Jurkat, Clone E6-1 (cell line): ENCODE data around the gene SORT1.
A peak's percentile ranks its signal among the peaks of the same experiment; 100 is the strongest.

Source experiments
- DNase-seq: peaks from one replicate; pipeline ENCODE4 v3.0.0-alpha.2; 2011; ENCODE audit warnings: low read depth, low spot score
- H3K4me3 ChIP-seq: 2 replicates; pipeline ENCODE4 v1.5.1; 2011; ENCODE audit warnings: mild to moderate bottlenecking, low read length, control low read depth, moderate library complexity

SORT1 gene

DNA sequence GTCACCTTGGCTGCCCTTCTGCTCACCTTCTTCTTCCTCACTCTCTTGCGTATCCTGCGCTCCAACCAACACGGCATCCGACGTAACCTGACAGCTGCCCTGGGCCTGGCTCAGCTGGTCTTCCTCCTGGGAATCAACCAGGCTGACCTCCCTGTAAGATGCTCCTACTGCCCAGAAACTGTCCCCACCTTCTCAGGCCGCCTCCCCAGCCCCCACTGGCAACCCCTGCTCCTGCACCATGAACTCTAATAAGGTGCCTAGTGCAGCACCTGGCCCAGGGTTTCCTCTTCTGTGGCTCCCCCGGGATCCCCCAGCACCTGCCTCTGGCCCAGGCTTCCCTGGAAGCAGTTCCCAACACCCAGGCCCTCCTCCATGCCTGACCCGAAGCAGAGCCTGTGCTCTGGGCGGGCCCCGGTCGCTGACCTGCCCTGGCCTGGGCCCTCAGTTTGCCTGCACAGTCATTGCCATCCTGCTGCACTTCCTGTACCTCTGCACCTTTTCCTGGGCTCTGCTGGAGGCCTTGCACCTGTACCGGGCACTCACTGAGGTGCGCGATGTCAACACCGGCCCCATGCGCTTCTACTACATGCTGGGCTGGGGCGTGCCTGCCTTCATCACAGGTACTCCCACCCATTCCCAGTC lies 127.6 kb downstream of the SORT1 start:
- no peak overlapping the region for H3K4me3 ChIP-seq
- DNase-seq: no peak

DNA sequence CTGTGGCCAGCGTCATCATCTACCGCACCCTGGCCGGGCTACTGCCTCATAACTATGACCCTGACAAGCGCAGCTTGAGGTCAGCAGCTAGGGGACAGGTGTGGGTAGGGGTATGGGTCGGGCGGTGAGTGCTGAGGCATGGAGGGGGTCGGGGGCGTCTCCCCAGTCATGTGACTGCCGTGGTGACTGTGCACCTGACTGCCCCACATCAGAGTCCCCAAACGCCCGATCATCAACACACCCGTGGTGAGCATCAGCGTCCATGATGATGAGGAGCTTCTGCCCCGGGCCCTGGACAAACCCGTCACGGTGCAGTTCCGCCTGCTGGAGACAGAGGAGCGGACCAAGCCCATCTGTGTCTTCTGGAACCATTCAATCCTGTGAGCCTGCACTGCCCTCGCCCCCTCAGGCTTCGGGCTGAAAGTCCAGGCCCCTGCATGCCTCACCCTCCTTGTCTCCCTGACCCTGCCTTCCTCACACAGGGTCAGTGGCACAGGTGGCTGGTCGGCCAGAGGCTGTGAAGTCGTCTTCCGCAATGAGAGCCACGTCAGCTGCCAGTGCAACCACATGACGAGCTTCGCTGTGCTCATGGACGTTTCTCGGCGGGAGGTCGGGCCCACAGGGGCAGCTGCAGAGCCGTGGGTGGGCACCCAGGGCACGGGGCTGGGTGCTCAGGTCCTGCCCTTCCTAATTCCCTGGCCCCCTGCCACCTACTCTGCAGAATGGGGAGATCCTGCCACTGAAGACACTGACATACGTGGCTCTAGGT lies 128.3 kb downstream of the SORT1 start:
- DNase-seq: no peak
- no peak overlapping the region for H3K4me3 ChIP-seq

DNA sequence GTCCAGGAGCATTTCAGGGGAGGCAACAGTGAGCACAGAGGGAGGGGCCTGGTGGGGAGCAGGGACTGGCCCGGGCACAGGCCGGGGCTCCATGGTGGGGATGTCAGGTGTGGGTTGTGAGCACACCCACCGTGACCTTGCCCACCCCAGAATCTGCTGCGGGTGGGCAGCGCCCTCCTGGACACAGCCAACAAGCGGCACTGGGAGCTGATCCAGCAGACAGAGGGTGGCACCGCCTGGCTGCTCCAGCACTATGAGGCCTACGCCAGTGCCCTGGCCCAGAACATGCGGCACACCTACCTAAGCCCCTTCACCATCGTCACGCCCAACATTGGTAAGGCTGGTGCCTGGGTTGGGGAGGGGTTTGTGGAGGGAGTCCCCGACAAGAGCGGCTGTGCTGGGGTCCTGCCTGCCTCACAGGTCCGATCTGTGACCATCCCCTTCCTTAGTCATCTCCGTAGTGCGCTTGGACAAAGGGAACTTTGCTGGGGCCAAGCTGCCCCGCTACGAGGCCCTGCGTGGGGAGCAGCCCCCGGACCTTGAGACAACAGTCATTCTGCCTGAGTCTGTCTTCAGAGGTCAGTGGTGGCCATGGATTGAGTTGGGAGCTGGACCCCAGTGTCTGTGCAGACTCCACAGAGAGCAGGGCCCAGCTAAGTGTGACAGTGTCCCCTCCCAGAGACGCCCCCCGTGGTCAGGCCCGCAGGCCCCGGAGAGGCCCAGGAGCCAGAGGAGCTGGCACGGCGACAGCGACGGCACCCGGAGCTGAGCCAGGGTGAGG lies 129.1 kb downstream of the SORT1 start:
- DNase-seq: no peak
- no peak overlapping the region for H3K4me3 ChIP-seq

DNA sequence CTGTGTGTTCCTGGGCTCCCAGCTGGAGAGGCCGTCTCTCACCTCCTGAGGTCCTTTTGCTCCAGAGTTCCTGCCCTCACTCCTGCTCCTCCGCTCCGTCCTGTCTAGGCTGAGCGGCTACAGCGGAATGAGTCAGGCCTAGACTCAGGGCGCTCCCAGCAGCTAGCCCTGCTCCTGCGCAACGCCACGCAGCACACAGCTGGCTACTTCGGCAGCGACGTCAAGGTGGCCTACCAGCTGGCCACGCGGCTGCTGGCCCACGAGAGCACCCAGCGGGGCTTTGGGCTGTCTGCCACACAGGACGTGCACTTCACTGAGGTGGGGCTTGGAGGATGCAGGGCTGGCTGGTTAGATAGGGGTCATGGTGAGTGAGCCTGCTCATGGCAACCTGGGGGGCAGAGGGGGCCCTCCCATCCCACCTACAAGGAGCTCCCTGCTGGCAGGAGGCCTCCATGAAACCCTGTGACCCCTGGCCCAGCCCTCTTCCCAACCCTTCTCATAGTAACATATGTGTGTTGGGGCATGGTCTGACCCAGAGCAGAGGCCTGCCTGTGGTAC lies 129.9 kb downstream of the SORT1 start:
- DNase-seq: no peak
- no peak overlapping the region for H3K4me3 ChIP-seq

DNA sequence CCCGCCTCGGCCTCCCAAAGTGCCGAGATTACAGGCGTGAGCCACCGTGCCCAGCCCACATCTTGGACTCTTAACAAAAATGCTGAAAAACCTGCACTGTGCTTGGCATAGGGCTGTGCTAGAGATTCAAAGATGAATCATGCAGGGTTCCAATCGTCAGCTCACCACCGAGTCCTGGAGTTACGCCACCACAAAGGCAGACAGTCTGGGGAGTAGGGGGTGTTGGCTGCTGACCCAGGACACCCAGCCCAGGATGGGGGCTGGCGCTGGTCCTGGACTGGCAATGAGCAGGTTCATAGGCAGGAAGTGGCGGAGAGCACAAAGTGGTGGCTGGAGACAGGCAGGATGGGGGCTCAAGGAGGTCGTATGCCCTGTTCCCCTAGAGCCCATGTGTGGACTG lies 130.8 kb downstream of the SORT1 start:
- no peak overlapping the region for H3K4me3 ChIP-seq
- DNase-seq: no peak

DNA sequence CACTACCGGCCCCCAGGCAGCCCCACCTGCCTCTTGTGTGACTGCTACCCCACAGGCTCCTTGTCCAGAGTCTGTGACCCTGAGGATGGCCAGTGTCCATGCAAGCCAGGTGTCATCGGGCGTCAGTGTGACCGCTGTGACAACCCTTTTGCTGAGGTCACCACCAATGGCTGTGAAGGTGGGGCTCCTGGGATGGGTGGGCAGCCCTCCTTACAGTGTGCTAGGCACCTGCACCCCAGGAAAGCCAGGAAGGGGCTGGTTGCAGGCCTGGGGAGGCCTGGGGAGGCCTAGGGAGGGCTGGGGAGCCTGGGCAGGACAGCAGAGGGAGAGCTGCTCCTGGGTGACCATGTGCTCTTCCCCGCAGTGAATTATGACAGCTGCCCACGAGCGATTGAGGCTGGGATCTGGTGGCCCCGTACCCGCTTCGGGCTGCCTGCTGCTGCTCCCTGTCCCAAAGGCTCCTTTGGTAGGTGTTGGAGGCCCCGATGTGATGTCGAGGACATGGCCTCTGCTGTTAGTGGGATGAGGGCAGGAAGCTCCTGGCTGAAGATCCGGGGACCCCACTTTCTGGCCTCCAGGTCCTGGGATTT lies 131.9 kb downstream of the SORT1 start:
- no peak for DNase-seq
- H3K4me3 ChIP-seq: no peak overlapping the region

DNA sequence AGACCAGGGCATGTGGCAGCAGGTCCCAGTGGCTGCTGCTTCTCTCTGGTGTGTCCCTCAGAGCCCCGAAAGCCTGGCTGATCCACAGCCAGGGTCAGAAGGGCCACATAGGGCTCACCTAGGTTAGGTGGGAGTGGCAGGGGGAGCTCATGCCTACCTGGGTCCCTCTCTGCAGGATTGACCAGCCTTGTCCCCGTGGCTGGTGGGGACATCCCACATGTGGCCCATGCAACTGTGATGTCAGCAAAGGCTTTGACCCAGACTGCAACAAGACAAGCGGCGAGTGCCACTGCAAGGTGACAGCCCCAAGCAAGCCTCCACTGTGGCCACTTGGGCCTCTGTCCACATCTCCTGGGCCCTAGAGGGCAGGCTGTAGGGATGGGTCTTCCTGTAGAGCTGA lies 132.7 kb downstream of the SORT1 start:
- DNase-seq: no peak

DNA sequence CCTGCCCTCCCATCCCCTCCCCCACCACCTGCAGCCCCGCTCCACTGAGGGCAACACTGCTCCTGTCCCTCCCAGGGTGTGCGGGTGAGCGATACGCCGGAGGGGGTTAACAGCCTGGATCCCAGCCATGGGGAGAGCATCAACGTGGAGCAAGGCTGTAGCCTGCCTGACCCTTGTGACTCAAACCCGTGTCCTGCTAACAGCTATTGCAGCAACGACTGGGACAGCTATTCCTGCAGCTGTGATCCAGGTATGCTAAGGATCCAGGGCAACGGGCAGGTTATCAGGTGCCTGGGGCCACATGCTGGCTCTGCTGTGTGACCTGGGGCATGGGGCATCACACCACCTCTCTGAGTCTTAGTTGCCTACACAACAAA lies 133.4 kb downstream of the SORT1 start:
- H3K4me3 ChIP-seq: no peak overlapping the region
- DNase-seq: no peak

More for the DNA sequence above, 132.7 kb downstream of the SORT1 start:
- no peak overlapping the region for H3K4me3 ChIP-seq

DNA sequence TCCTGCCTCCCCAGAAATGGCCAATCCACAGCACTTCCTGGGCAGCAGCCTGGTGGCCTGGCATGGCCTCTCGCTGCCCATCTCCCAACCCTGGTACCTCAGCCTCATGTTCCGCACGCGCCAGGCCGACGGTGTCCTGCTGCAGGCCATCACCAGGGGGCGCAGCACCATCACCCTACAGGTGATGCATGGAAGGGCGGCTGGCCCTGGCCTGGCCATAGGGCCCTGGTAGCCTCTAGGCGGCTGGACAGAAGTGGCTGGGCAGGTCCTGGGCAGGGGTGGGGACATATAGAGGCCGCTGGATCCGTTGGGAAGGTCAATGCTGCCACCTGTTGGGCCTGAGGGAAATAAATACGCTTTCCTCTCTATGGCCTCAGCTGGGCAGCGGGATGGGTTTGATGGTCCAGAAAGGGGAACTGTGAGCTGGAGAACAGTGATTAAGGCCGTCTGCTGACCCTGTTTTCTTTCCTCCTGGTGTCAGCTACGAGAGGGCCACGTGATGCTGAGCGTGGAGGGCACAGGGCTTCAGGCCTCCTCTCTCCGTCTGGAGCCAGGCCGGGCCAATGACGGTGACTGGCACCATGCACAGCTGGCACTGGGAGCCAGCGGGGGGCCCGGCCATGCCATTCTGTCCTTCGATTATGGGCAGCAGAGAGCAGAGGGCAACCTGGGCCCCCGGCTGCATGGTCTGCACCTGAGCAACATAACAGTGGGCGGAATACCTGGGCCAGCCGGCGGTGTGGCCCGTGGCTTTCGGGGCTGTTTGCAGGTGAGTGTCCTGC lies 133.9 kb downstream of the SORT1 start:
- no peak overlapping the region for H3K4me3 ChIP-seq
- peak; percentile 44 for DNase-seq

DNA sequence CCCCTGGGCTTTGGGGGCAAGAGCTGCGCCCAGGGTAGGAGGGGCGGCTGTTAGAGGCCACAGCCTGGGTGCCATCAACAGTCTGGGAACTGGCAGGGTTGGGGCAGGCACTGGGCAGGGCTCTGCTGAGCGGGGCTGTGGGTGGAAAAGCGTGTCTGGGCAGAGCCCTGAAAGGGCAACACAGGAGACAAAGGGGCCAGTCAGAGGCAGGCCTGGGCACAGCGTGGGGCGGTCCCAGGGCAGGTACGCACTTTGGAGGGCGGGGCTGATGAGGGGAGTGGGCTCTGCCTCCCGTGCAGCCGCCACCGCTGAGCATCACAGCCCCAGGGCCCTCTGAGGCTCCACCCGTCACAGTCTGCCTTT lies 134.5 kb downstream of the SORT1 start:
- H3K4me3 ChIP-seq: no peak overlapping the region
- no peak for DNase-seq

DNA sequence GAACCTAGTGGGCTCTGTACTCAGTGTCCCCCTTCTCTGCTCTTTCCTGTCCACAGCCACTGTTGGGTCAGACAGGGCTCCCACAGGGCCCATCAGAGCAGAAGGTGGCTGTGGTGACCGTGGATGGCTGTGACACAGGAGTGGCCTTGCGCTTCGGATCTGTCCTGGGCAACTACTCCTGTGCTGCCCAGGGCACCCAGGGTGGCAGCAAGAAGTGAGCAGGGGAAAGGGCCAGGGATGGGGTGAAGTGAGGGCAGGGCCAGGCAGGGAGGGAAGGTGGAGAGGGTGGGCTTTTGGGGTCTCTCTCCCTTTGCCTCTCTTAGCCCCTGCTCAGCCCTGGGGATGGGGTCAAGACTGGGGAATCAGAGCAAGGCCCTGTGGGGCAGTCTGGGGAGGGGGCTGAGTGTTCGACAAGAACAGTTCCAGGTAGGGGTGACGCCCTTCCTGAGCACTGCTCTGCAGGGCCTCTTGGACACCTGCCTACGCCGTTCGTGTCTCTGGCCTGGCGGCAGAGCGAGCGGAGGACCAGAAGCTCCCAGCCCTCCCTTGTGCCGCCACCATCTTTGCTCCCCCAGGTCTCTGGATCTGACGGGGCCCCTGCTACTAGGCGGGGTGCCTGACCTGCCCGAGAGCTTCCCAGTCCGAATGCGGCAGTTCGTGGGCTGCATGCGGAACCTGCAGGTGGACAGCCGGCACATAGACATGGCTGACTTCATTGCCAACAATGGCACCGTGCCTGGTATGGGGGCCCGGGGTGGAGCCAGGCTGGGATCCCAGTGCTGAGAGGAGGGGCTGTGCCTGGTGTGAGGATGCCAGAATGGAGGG lies 135.3 kb downstream of the SORT1 start:
- DNase-seq: no peak

DNA sequence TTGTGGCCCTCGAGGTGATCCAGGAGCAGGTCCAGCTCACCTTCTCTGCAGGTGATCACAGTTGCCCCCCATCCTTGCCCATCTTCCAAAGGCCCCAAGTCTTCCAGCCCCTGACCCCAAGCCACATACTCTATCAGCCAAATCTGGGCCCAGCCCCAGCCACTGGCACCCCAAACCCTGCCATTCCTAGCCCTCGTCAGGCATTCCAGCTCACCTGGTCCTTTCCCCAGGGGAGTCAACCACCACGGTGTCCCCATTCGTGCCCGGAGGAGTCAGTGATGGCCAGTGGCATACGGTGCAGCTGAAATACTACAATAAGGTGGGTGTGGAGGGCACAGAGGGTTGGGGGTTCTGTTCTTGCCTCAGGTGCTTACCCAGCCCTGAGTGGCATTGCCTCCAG lies 136.1 kb downstream of the SORT1 start:
- DNase-seq: no peak
- no peak overlapping the region for H3K4me3 ChIP-seq

More for the DNA sequence above, 135.3 kb downstream of the SORT1 start:
- H3K4me3 ChIP-seq: no peak overlapping the region

DNA sequence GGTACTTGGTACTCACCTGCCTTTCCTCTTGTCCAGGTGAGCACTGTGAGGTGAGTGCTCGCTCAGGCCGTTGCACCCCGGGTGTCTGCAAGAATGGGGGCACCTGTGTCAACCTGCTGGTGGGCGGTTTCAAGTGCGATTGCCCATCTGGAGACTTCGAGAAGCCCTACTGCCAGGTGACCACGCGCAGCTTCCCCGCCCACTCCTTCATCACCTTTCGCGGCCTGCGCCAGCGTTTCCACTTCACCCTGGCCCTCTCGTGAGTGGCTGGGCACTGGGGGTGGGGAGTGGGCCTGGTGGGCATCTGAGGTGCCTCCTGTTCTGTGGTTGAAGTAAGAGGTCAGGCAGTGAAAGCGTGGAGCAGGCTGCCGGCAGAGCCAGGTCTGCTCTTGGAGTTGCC lies 136.7 kb downstream of the SORT1 start:
- no peak overlapping the region for H3K4me3 ChIP-seq
- no peak for DNase-seq

DNA sequence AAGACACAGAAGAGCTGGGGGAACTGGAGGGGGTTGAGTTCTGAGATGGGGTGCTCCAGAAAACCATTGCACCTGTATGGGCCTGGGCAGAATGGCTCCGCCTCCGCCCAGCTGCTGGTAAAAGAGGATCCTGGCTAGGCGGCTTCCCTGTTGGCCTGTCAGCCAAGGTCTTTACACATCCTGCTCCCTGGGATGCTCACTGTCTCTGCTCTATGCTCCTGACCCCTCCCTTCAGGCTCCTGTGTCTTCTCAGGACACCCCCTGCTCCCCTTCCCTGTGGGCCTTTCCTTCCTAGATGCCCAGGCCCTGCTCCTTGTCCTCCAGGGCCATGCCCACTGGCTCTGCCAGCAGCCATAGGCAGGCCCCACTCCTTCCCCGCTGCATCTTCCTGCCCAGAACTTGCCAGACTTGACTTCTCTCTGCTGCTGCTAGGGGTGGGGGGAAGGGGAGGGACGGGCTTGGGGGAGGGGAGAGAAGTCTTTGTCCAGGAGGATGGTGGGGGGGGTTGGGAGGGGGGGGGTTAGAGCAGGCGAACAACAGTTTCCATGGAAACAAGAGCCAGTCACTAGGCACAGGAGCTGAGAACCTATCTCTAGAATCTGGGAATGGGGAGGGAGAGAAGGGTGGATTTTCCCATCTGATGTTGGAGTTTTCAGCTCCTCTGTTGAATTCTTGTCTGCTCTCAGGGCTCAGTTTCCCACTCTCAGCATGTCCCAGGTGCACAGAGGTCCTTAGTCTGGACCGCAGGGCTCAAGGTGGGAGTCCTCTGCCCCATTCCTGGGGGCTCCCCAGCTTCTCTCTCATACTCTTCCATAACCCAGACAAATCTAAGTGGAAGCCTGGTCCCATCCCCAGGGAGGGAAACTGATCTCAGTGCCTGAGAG lies 137.8 kb downstream of the SORT1 start:
- H3K4me3 ChIP-seq: no peak overlapping the region
- no peak for DNase-seq
